Left kidney (tissue), 2 donors: ENCODE data around the gene HSPA4. TPM values are rescaled to one million over a fixed set of nuclear protein-coding genes. Genes with fewer than 3 reads are reported as not detected.

Experiments
- DNase-seq: peaks from one replicate; pipeline ENCODE4 v3.0.0-alpha.2; 2013
- polyA plus RNA-seq: library from polyadenylated mRNA; unstranded; fragments of 120-200 nt; gene quantifications from one replicate; pipeline ENCODE4 v1.2.1, GENCODE V29; 2013; ENCODE audit not compliant: insufficient read length

HSPA4 gene
- polyA plus RNA-seq, 1 donor: 149 TPM

DNA sequence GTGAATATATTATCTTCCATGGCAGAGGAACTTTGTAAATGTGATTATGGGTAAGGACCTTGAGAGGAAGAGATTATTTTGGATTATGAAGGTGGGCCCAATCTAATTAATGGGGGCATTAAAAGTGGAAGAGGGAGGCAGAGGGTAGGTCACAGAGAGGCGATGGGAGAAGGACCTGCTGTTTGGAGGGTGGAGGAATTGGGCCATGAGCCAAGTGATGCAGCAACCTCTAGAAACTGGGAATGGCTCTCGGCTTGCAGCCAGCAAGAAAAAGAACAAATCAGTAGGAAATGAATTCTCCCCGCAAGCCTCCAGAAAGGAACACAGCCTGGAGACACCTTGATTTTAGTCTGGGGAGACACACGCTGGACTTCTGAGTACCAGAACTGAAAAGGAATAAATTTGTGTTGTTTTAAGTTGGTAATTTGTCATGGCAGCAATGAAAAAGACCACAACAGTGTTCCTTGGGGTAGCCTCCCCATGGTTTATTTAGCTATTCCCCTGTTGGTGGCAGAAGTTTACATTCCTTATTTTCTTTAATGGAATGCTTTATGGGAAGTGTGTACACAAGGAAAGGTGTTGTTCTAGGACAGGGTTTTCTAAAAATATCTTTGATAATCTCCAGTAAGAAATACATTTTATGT is 103.6 kb downstream of the HSPA4 start:
- no peak for DNase-seq

Other genes with a start within 250 kb of the HSPA4 start
- gene SOWAHA, start 238.7 kb upstream of the HSPA4 start, polyA plus RNA-seq: 4.0 TPM
- 19.4 TPM for gene SHROOM1, start 221.4 kb upstream of the HSPA4 start, polyA plus RNA-seq
- 2.1 TPM for gene GDF9, start 185.5 kb upstream of the HSPA4 start, polyA plus RNA-seq
- gene UQCRQ, start 185.4 kb upstream of the HSPA4 start, polyA plus RNA-seq: 173 TPM
- 8.7 TPM for gene LEAP2, start 178.3 kb upstream of the HSPA4 start, polyA plus RNA-seq
- 74.1 TPM for gene AFF4, start 88.4 kb upstream of the HSPA4 start, polyA plus RNA-seq
- gene ZCCHC10, start 25.5 kb upstream of the HSPA4 start, polyA plus RNA-seq: 33.7 TPM